ENCODE data around the gene SH2D2A. TPM values are rescaled to one million over a fixed set of nuclear protein-coding genes. Genes with fewer than 3 reads are reported as not detected.

Gene SH2D2A
- total and polyA plus RNA-seq, 9 of the 15 experiments (the other 6 are each of a cell fraction or from before 2014, with no cell fraction given), result 0.89 to 33.6 (median 6.9) TPM

- TF ChIP-seq MCM7 (IDR thresholded peaks at IDR 0.05), result no peak
- TF ChIP-seq NEUROD1 (IDR thresholded peaks at IDR 0.05; ENCODE audit: borderline replicate concordance, low read depth, low read length, partially characterized antibody), result peak; percentile 49
- no peak for TF ChIP-seq ZNF134 (CRISPR knock-in tag; conservative IDR thresholded peaks at IDR 0.05)
- peak; percentile 87 for TF ChIP-seq NR1H2 (CRISPR knock-in tag; IDR thresholded peaks at IDR 0.05)
- peak; percentile 72; the same call in 1 of the 2 replicates for TF ChIP-seq JUN (IDR thresholded peaks at IDR 0.05; ENCODE audit: borderline replicate concordance, low read depth, low read length)
- TF ChIP-seq JUN (CRISPR knock-in tag; IDR thresholded peaks at IDR 0.05; ENCODE audit: borderline replicate concordance), result no peak
- TF ChIP-seq VEZF1 (CRISPR knock-in tag; IDR thresholded peaks at IDR 0.05), result peak; percentile 53
- no peak for TF ChIP-seq PML (IDR thresholded peaks at IDR 0.05; ENCODE audit: low read length)
- TF ChIP-seq ZNF212 (CRISPR knock-in tag; IDR thresholded peaks at IDR 0.05), result no peak
- no peak for TF ChIP-seq ZBTB43 (CRISPR knock-in tag; IDR thresholded peaks at IDR 0.05)
- TF ChIP-seq, protein P1, sequence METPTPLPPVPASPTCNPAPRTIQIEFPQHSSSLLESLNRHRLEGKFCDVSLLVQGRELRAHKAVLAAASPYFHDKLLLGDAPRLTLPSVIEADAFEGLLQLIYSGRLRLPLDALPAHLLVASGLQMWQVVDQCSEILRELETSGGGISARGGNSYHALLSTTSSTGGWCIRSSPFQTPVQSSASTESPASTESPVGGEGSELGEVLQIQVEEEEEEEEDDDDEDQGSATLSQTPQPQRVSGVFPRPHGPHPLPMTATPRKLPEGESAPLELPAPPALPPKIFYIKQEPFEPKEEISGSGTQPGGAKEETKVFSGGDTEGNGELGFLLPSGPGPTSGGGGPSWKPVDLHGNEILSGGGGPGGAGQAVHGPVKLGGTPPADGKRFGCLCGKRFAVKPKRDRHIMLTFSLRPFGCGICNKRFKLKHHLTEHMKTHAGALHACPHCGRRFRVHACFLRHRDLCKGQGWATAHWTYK (CRISPR knock-in tag; IDR thresholded peaks at IDR 0.05), result peak; percentile 89; the same call in 1 of the 2 replicates
- TF ChIP-seq, protein P2, sequence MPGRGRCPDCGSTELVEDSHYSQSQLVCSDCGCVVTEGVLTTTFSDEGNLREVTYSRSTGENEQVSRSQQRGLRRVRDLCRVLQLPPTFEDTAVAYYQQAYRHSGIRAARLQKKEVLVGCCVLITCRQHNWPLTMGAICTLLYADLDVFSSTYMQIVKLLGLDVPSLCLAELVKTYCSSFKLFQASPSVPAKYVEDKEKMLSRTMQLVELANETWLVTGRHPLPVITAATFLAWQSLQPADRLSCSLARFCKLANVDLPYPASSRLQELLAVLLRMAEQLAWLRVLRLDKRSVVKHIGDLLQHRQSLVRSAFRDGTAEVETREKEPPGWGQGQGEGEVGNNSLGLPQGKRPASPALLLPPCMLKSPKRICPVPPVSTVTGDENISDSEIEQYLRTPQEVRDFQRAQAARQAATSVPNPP (IDR thresholded peaks at IDR 0.05; ENCODE audit: borderline replicate concordance, insufficient read depth, insufficient read length), result no peak
- TF ChIP-seq ZNF175 (CRISPR knock-in tag; IDR thresholded peaks at IDR 0.05; ENCODE audit: low read depth), result peak; percentile 79; the same call in 1 of the 2 replicates
- TF ChIP-seq, protein P3, sequence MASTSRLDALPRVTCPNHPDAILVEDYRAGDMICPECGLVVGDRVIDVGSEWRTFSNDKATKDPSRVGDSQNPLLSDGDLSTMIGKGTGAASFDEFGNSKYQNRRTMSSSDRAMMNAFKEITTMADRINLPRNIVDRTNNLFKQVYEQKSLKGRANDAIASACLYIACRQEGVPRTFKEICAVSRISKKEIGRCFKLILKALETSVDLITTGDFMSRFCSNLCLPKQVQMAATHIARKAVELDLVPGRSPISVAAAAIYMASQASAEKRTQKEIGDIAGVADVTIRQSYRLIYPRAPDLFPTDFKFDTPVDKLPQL (IDR thresholded peaks at IDR 0.05; ENCODE audit: extremely low read depth, insufficient read length), result no peak
- no peak for TF ChIP-seq TSC22D4 (tag; IDR thresholded peaks at IDR 0.05)
- TF ChIP-seq EWSR1 (IDR thresholded peaks at IDR 0.05; ENCODE audit: borderline replicate concordance, low read depth, partially characterized antibody), result no peak
- peak; percentile 21; the same call in 1 of the 2 replicates for TF ChIP-seq CBFA2T3 (IDR thresholded peaks at IDR 0.05)
These were observed 2.7 kb downstream of the SH2D2A start (continued) for GRCh38 chr1:156813750-156814570.

All from K562 (cell line).